GM21619 (cell line): ENCODE measurements around the gene CENPE.
"Not testable (repeated sequence)": the region's sequence is repeated elsewhere in the genome, so short reads cannot be mapped to it uniquely, and the experiment has no call there.

Experiments
- ATAC-seq: cut with Tn5 transposase; IDR thresholded peaks from one replicate; pipeline ENCODE4 v1.9.1; 2021; ENCODE audit not compliant: unreplicated experiment

Gene CENPE, protein sequence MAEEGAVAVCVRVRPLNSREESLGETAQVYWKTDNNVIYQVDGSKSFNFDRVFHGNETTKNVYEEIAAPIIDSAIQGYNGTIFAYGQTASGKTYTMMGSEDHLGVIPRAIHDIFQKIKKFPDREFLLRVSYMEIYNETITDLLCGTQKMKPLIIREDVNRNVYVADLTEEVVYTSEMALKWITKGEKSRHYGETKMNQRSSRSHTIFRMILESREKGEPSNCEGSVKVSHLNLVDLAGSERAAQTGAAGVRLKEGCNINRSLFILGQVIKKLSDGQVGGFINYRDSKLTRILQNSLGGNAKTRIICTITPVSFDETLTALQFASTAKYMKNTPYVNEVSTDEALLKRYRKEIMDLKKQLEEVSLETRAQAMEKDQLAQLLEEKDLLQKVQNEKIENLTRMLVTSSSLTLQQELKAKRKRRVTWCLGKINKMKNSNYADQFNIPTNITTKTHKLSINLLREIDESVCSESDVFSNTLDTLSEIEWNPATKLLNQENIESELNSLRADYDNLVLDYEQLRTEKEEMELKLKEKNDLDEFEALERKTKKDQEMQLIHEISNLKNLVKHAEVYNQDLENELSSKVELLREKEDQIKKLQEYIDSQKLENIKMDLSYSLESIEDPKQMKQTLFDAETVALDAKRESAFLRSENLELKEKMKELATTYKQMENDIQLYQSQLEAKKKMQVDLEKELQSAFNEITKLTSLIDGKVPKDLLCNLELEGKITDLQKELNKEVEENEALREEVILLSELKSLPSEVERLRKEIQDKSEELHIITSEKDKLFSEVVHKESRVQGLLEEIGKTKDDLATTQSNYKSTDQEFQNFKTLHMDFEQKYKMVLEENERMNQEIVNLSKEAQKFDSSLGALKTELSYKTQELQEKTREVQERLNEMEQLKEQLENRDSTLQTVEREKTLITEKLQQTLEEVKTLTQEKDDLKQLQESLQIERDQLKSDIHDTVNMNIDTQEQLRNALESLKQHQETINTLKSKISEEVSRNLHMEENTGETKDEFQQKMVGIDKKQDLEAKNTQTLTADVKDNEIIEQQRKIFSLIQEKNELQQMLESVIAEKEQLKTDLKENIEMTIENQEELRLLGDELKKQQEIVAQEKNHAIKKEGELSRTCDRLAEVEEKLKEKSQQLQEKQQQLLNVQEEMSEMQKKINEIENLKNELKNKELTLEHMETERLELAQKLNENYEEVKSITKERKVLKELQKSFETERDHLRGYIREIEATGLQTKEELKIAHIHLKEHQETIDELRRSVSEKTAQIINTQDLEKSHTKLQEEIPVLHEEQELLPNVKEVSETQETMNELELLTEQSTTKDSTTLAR (N-terminal part only)

DNA sequence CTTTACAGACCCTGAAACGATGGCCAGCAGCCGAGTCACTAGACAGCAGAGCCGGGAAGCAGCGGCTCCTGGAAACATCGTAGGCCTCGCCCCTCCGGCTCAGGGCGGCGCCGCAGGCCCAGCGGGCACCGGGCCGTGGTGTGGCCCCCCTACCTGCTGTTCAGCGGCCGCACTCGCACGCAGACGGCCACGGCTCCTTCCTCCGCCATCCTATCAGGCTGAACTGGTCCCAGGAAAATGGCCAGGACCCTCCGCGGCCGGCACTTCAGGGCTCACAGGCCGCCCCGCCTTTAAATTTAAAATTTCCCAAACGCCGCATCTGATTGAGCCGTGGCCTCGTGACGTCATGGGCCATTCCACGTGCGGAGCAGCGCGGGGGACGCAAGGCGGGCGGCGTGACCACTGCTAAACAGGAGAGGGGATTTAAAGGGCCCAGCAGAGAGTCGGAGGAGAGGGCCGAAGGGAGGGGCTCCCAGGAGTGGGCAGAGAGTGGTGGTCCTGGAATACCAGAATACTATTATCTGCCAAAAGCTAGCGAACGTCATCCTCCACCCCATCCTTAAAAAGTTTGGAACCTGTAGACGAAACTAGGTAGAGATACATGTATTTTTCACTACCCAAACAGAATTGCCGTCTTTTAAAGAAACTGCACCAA lies at the start of gene CENPE:
CENPE (minus strand) TSS at position 233 of the 655 bp plus-strand sequence; CDS start at position 209, 24 bp downstream.
- peak; percentile 94 for ATAC-seq

GRCh38 chr4:103244251-103244650 lies 46.1 kb upstream of the CENPE start:
- ATAC-seq, result no peak

DNA sequence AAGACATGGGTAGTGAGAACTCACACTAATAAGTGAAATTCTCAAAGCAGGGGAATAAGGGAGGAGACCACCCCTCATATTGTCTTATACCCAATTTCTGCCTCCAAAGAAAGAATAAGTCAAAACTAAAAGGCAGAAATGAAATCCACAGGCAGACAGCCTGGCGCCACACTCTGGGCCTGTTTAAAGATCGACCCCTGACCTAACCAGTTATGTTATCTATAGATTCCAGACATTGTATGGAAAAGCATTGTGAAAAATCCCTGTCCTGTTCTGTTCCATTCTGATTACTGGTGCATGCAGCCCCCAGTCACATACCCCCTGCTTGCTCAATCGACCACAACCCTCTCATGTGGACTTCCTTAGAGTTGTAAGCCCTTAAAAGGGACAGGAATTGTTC lies 32.8 kb upstream of the CENPE start:
- ATAC-seq, result not testable (repeated sequence)

DNA sequence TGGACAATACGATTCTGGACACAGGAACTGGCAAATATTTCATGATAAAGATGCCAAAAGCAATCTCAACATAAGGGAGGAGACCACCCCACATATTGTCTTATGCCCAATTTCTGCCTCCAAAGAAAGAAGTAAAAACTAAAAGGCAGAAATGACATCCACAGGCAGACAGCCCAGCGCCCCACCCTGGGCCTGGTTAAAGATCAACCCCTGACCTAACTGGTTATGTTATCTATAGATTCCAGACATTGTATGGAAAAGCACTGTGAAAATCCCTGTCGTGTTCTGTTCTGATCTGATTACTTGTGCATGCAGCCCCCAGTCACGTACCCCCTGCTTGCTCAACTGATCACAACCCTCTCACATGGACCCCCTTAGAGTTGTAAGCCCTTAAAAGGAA lies 25.4 kb upstream of the CENPE start:
- not testable (repeated sequence) for ATAC-seq

- ATAC-seq, result no peak
These were observed 9.5 kb upstream of the CENPE start for GRCh38 chr4:103207673-103208072.

- no peak for ATAC-seq
These were observed 6.0 kb upstream of the CENPE start for GRCh38 chr4:103204111-103204510.

DNA sequence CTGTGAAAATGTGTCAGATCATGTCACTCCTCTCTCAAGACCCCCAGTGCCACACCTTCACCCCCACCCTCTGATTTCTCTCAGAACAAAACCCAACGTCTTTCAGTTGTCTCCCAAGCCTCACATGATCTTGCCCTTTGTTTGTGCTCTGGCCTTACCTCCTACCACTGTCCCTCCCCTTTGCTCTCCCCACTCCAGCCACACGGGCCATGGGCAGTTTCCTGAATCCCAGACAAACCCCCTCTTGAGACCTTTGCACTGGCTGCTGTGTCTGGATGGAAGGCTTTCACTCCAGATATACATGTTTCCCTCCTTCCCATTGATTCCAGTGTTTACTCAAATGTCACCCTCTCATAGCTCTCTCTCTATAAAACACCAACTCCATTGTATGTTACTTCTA lies 3.6 kb upstream of the CENPE start:
- ATAC-seq, result no peak

GRCh38 chr4:103201253-103201652 lies 3.1 kb upstream of the CENPE start:
- no peak for ATAC-seq

DNA sequence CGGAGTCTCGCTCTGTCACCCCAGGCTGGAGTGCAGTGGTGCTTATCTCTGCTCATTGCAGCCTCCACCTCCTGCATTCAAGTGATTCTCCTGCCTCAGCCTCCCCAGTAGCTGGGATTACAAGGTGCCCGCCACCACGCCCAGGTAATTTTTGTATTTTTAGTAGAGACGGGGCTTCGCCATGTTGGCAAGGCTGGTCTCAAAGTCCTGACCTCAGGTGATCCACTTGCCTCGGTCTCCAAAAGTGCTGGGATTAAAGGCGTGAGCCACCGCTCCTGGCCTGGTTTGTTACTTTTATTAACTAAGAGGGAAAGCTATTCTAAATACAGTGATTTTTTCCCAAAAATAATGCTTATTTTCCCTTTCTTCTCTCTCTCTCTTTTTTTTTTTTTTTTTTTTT lies 866 bp upstream of the CENPE start:
- ATAC-seq, result no peak

DNA sequence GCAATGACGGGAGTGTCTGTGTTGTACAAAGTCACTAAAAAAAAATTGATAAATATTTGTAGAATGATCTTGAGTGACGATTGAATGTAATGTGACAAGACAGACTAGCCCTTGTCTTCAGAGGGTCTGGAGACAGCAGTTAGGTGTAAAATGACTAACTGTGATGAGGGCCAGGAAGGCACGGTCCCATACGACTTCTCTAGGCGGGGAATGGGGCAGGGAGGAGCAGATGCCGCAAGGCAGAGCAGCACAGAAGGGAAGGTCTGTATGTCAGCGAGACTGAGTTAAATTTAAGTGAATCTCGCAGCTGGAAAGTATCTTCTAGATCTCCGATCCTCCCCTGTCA lies 405 bp downstream of the CENPE start:
- peak; percentile 43 for ATAC-seq

- ATAC-seq, result no peak
These were observed 4.7 kb downstream of the CENPE start for GRCh38 chr4:103193457-103193856.

- no peak for ATAC-seq
These were observed 27.1 kb downstream of the CENPE start for GRCh38 chr4:103171006-103171405.

DNA sequence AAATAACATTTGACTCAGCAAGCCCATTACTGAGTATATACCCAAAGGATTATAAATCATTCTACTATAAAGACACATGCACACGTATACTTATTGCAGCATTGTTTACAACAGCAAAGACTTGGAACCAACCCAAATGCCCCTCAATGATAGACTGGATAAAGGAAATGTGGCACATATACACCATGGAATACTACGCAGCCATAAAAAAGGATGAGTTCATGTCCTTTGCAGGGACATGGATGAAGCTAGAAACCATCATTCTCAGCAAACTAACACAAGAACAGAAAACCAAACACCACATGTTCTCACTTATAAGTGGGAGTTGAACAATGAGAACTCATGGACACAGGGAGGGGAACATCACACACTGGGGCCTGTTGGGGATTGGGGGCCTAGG lies 28.4 kb downstream of the CENPE start:
- not testable (repeated sequence) for ATAC-seq

GRCh38 chr4:103168993-103169392 lies 29.1 kb downstream of the CENPE start:
- ATAC-seq, result no peak

DNA sequence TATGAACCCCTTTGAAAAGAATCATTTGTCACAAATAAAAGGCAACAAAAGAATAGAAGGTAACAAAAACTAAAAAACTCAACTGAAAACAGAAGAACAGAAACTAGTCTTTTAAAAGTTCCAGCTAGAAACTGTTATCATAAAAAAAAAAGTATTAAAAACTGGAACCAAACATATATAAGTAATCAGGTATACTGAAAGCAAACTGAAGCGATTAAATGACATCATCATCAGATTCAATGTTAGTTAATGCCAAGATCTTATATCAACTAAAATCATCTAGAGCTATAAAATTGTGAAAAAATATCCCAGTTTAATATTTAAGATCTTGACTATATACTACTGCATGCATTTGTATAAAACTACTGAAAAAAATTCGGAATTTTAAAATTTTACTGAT lies 36.0 kb downstream of the CENPE start:
- ATAC-seq, result no peak

DNA sequence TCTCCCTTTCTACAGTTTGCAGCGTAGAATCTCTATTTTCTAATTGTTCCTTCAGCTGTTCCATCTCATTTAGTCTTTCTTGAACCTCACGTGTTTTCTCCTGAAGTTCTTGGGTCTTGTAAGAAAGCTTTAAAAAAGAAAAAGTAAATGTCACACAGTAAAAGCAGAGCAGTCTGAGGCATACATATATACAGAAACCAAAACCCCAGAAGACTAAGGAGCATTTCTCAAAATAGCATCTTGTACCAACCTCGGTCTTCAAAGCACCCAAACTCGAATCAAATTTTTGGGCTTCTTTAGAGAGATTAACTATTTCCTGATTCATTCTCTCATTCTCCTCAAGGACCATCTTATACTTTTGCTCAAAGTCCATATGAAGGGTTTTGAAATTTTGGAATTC lies 39.4 kb downstream of the CENPE start:
- no peak for ATAC-seq

DNA sequence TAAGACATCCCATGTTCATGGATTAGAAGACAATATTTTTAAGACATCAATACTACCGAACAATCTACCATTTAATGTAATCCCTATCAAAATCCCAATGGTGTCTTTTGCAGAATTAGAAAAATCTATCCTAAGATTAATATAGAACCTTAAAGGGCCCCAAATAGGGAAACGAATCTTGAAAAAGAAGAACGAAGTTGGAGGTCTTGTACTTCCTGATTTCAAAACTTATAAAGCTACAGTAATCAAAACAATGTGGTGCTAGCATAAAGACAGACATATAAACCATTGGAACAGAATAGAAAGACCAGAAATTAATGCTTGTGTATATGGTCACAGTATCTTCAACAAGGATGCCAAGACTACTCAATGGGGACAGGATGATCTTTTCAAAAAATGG lies 42.0 kb downstream of the CENPE start:
- no peak for ATAC-seq

GRCh38 chr4:103152381-103152780 lies 45.8 kb downstream of the CENPE start:
- ATAC-seq, result no peak

DNA sequence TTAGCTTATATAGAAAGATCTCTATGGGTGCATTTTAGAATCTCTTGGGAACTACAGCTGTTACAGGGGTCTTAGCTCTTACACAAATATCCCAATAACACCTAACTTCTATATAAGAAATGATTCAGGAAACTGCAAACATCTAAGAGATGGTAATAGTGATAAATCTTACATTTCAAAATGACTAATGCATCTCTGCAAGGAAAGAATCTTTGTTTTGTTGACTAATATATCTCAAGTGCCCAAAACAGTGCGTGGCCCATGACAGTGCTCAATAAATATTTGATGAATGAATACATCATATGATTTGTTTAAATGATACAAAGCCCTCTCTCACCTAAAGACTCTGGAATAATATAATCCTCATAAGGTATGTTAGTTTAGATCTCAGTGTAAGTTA lies 47.5 kb downstream of the CENPE start:
- no peak for ATAC-seq

GRCh38 chr4:103144926-103145325 lies 53.2 kb downstream of the CENPE start:
- no peak for ATAC-seq

DNA sequence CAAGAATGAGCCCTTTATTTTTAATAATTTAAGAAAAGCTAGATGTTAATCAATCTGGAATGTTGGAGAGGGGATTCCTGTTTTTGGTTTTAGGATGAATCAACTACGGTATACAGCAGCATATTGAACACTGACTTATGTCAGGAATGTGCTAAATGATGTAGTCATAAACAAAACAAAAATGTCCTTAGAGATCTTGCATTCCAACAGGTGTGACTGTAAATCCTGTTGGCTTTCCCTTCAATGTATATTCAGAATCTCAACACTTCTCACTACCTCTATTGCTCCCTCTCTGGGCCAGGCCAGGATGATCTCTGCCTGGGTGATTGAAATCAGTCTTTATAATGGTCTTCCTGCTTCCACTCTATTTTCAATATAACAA lies 60.7 kb downstream of the CENPE start:
- no peak for ATAC-seq
